K562 (cell line): ENCODE results near the gene ARHGAP9. TPM values are rescaled to one million over a fixed set of nuclear protein-coding genes. Genes with fewer than 3 reads are reported as not detected.

Experiments
- ARID3B ChIP-seq: fragments of 250-450 bp; sonication (Bioruptor Pico); IDR thresholded peaks from 2 replicates; pipeline ENCODE4 v1.4.0; 2020; ENCODE audit warnings: borderline replicate concordance
- ASH1L ChIP-seq: fragments of 450-650 bp; IDR thresholded peaks from 2 replicates; pipeline ENCODE4 v1.6.1; 2018; ENCODE audit warnings: borderline replicate concordance, mild to moderate bottlenecking, low read depth; ENCODE audit not compliant: partially characterized antibody
- MEIS2 ChIP-seq: fragments of 450-650 bp; IDR thresholded peaks from 2 replicates; pipeline ENCODE4 v1.6.1; 2014; ENCODE audit warnings: mild to moderate bottlenecking; ENCODE audit not compliant: partially characterized antibody
- SMARCA5 ChIP-seq: fragments of 450-650 bp; IDR thresholded peaks from 2 replicates; pipeline ENCODE4 v1.6.1; 2016
- polyA plus RNA-seq, 8 experiments: library from polyadenylated mRNA; depleted of rRNA in 4 of 8; stranded (reverse) in 5 of 8; unstranded in 3 of 8; fragments of >200 nt; fragmentation: Nextera tagmentation in 2 of 8; fragmentation: Illumina TruSeq in 1 of 8; extraction: Ambion mirVana in 2 of 8; extraction: Trizol in 1 of 8; gene quantifications; 2 replicates each; pipeline versions ENCODE4 v1.2.1 to v1.2.3, GENCODE V29; 2011 to 2014; ENCODE audit warnings: inconsistent platforms in 1 of 8, missing spikeins in 1 of 8
- total RNA-seq, 7 experiments: library from RNA; depleted of rRNA in 6 of 7; stranded (reverse); fragments of >200 nt in 6 of 7; fragmentation: Illumina TruSeq in 2 of 7; extraction: Trizol in 2 of 7; gene quantifications; 2 replicates each; pipeline versions ENCODE4 v1.2.1 to v1.2.3, GENCODE V29; 2011 to 2021; ENCODE audit warnings: low replicate concordance in 1 of 7
- TF ChIP-seq, protein P1 (sequence below), 2 experiments: fragments of 150-350 bp in 1 of 2; IDR thresholded peaks; 2 replicates each; pipeline ENCODE4 v1.6.1; 2012 to 2016; ENCODE audit warnings: low read depth in 2 of 2, low read length in 2 of 2, mild to moderate bottlenecking in 1 of 2, moderate library complexity in 1 of 2

ARHGAP9 gene
- total and polyA plus RNA-seq, 9 of the 15 experiments (the other 6 are each of a cell fraction or from before 2014, with no cell fraction given), result 1.5 to 10.2 (median 5.1) TPM

- TF ChIP-seq, protein P1, sequence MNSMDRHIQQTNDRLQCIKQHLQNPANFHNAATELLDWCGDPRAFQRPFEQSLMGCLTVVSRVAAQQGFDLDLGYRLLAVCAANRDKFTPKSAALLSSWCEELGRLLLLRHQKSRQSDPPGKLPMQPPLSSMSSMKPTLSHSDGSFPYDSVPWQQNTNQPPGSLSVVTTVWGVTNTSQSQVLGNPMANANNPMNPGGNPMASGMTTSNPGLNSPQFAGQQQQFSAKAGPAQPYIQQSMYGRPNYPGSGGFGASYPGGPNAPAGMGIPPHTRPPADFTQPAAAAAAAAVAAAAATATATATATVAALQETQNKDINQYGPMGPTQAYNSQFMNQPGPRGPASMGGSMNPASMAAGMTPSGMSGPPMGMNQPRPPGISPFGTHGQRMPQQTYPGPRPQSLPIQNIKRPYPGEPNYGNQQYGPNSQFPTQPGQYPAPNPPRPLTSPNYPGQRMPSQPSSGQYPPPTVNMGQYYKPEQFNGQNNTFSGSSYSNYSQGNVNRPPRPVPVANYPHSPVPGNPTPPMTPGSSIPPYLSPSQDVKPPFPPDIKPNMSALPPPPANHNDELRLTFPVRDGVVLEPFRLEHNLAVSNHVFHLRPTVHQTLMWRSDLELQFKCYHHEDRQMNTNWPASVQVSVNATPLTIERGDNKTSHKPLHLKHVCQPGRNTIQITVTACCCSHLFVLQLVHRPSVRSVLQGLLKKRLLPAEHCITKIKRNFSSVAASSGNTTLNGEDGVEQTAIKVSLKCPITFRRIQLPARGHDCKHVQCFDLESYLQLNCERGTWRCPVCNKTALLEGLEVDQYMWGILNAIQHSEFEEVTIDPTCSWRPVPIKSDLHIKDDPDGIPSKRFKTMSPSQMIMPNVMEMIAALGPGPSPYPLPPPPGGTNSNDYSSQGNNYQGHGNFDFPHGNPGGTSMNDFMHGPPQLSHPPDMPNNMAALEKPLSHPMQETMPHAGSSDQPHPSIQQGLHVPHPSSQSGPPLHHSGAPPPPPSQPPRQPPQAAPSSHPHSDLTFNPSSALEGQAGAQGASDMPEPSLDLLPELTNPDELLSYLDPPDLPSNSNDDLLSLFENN (IDR thresholded peaks at IDR 0.05; ENCODE audit: low read depth in 2 of 2, low read length in 2 of 2), result no peak
- TF ChIP-seq MEIS2 (peak; percentile 44), SMARCA5 (no peak), ASH1L (no peak), ARID3B (no peak)
These were observed 12.0 kb upstream of the ARHGAP9 start (continued) for GRCh38 chr12:57491393-57492280.
